H1 (cell line): Measurements from ENCODE around the gene RASGEF1C. TPM values are rescaled to one million over a fixed set of nuclear protein-coding genes. Genes with fewer than 3 reads are reported as not detected.

Experiments
- CTCF ChIA-PET: fragments of 300-600 bp; sonication (Branson Sonifier 250); formaldehyde crosslinking; loops from one replicate; lab custom pipeline; 2021; ENCODE audit not compliant: partially characterized antibody; lab: Charles Lee
- POLR2A ChIA-PET: fragments of 300-600 bp; sonication (Branson Sonifier 250); formaldehyde crosslinking; loops from one replicate; lab custom pipeline; 2021; ENCODE audit warnings: inconsistent platforms; ENCODE audit not compliant: partially characterized antibody; lab: Charles Lee
- DNase-seq, 2 experiments: peaks; one replicate each; pipeline versions ENCODE4 v3.0.0 to v3.0.0-alpha.2; 2010 to 2022; ENCODE audit warnings: low spot score in 2 of 2, low read depth in 1 of 2, mixed read lengths in 1 of 2
- FAIRE-seq: peaks from 2 replicates; lab custom pipeline; 2011; peaks lifted over from hg19 to GRCh38; lab: Jason Lieb, UNC
- H2AFZ ChIP-seq: 2 replicates; pipeline ENCODE4 v1.8.1; 2012; ENCODE audit warnings: low read length, inconsistent platforms
- H2AK5ac ChIP-seq: 2 replicates; pipeline ENCODE4 v1.6.1; 2013; ENCODE audit warnings: low read depth, low read length
- H2BK120ac ChIP-seq: replicated peaks from 2 replicates; pipeline ENCODE3; 2013; ENCODE audit warnings: low read depth, low read length, inconsistent platforms
- H2BK12ac ChIP-seq: 2 replicates; pipeline ENCODE4 v1.6.1; 2013; ENCODE audit warnings: low read depth, low read length
- H2BK15ac ChIP-seq: 2 replicates; pipeline ENCODE4 v1.6.1; 2013; ENCODE audit warnings: low read length
- H2BK20ac ChIP-seq: 2 replicates; pipeline ENCODE4 v1.6.1; 2013; ENCODE audit warnings: low read length
- H2BK5ac ChIP-seq: 2 replicates; pipeline ENCODE4 v1.6.1; 2013; ENCODE audit warnings: low read depth, low read length
- H3K14ac ChIP-seq: 2 replicates; pipeline ENCODE4 v1.6.1; 2013; ENCODE audit warnings: inconsistent platforms; ENCODE audit not compliant: insufficient read length
- H3K18ac ChIP-seq: 2 replicates; pipeline ENCODE4 v1.6.1; 2013; ENCODE audit warnings: low read length; ENCODE audit errors: extremely low read depth
- H3K23ac ChIP-seq: 2 replicates; pipeline ENCODE4 v1.6.1; 2013; ENCODE audit warnings: inconsistent platforms; ENCODE audit not compliant: insufficient read length
- H3K23me2 ChIP-seq: 2 replicates; pipeline ENCODE4 v1.6.1; 2013; ENCODE audit warnings: low read depth, low read length
- H3K27ac ChIP-seq: 2 replicates; pipeline ENCODE4 v1.6.1; 2011; ENCODE audit warnings: low read depth, low read length, inconsistent platforms
- H3K27me3 ChIP-seq, 4 experiments: replicated peaks in 1 of 4; 1 replicate in 1 of 4; 2 replicates in 3 of 4; pipeline versions ENCODE4 v1.6.1 to v1.8.1; 2011 to 2013; ENCODE audit warnings: low read length in 3 of 4, mild to moderate bottlenecking in 3 of 4, inconsistent platforms in 2 of 4, mixed read lengths in 2 of 4, moderate library complexity in 1 of 4; ENCODE audit not compliant: control insufficient read depth in 3 of 4, insufficient read depth in 3 of 4; ENCODE audit errors: extremely low read depth in 1 of 4
- H3K36me3 ChIP-seq, 4 experiments: 2 replicates each; pipeline versions ENCODE4 v1.6.1 to v1.8.1; 2011 to 2013; ENCODE audit warnings: mild to moderate bottlenecking in 4 of 4, low read length in 3 of 4, moderate library complexity in 2 of 4, control low read depth in 1 of 4, inconsistent platforms in 1 of 4; ENCODE audit not compliant: insufficient read depth in 4 of 4, control insufficient read depth in 2 of 4
- H3K4ac ChIP-seq: replicated peaks from 2 replicates; pipeline ENCODE3; 2013; ENCODE audit warnings: low read length, low read depth, mixed read lengths, inconsistent platforms; ENCODE audit not compliant: insufficient read length
- H3K4me1 ChIP-seq, 4 experiments: replicated peaks in 1 of 4; 1 replicate in 1 of 4; 2 replicates in 3 of 4; pipeline versions ENCODE4 v1.6.1 to v1.8.1; 2011 to 2013; ENCODE audit warnings: low read length in 3 of 4, inconsistent platforms in 2 of 4, mixed read lengths in 1 of 4; ENCODE audit not compliant: insufficient read depth in 4 of 4, control insufficient read depth in 3 of 4
- H3K4me2 ChIP-seq, 2 experiments: 2 replicates each; pipeline versions ENCODE4 v1.6.1 to v1.8.1; 2011 to 2013; ENCODE audit warnings: low read depth in 2 of 2, low read length in 2 of 2, control low read depth in 1 of 2, inconsistent platforms in 1 of 2, mild to moderate bottlenecking in 1 of 2; ENCODE audit not compliant: insufficient read depth in 1 of 2
- H3K4me3 ChIP-seq, 4 experiments: fragments of 200-600, 300-600 bp in 1 of 4; sonication (generic), shearing (Covaris generic), sonication (Bioruptor Twin) in 1 of 4; 2 replicates each; pipeline versions ENCODE4 v1.5.1 to v1.8.1; 2011 to 2016; ENCODE audit warnings: low read length in 4 of 4, low read depth in 3 of 4, control low read depth in 2 of 4, inconsistent platforms in 2 of 4, mild to moderate bottlenecking in 2 of 4, mixed read lengths in 1 of 4, moderate library complexity in 1 of 4; ENCODE audit not compliant: insufficient read depth in 2 of 4; ENCODE audit errors: extremely low read depth in 1 of 4
- H3K56ac ChIP-seq: replicated peaks from 2 replicates; pipeline ENCODE3; 2013; ENCODE audit warnings: low read depth, mild to moderate bottlenecking, mixed read lengths, low read length, inconsistent platforms; ENCODE audit not compliant: insufficient read length
- H3K79me1 ChIP-seq: 2 replicates; pipeline ENCODE4 v1.6.1; 2013; ENCODE audit warnings: low read depth, low read length, control low read depth
- H3K79me2 ChIP-seq, 2 experiments: 2 replicates each; pipeline versions ENCODE4 v1.6.1 to v1.8.1; 2012 to 2013; ENCODE audit warnings: low read length in 2 of 2, mild to moderate bottlenecking in 2 of 2, inconsistent platforms in 1 of 2; ENCODE audit not compliant: insufficient read depth in 2 of 2, control insufficient read depth in 1 of 2
- H3K9ac ChIP-seq, 4 experiments: replicated peaks in 1 of 4; 1 replicate in 1 of 4; 2 replicates in 3 of 4; pipeline versions ENCODE4 v1.6.1 to v1.8.1; 2011 to 2013; ENCODE audit warnings: low read depth in 3 of 4, low read length in 3 of 4, control low read depth in 2 of 4, mild to moderate bottlenecking in 2 of 4, moderate library complexity in 2 of 4, inconsistent platforms in 1 of 4; ENCODE audit errors: extremely low read depth in 1 of 4
- H3K9me3 ChIP-seq, 2 experiments: 2 replicates each; pipeline versions ENCODE4 v1.6.1 to v1.8.1; 2012 to 2013; ENCODE audit warnings: mild to moderate bottlenecking in 2 of 2, moderate library complexity in 2 of 2, control low read depth in 1 of 2, inconsistent platforms in 1 of 2, low read depth in 1 of 2, low read length in 1 of 2, mixed read lengths in 1 of 2; ENCODE audit not compliant: insufficient read depth in 2 of 2
- H4K20me1 ChIP-seq, 2 experiments: replicated peaks in 1 of 2; 2 replicates each; pipeline versions ENCODE3 to v1.8.1; 2011 to 2013; ENCODE audit warnings: inconsistent platforms in 2 of 2, low read length in 2 of 2, mild to moderate bottlenecking in 1 of 2; ENCODE audit not compliant: insufficient read depth in 2 of 2, control insufficient read depth in 1 of 2
- H4K5ac ChIP-seq: 2 replicates; pipeline ENCODE4 v1.6.1; 2013; ENCODE audit warnings: low read length, low read depth, mixed read lengths, inconsistent platforms; ENCODE audit not compliant: insufficient read length
- H4K8ac ChIP-seq: 2 replicates; pipeline ENCODE4 v1.8.0; 2013; ENCODE audit warnings: mild to moderate bottlenecking, moderate library complexity, low read length, inconsistent platforms; ENCODE audit not compliant: insufficient read depth; ENCODE audit errors: extremely low read depth
- H4K91ac ChIP-seq: replicated peaks from 2 replicates; pipeline ENCODE3; 2013; ENCODE audit warnings: low read length, mixed read lengths, inconsistent platforms; ENCODE audit not compliant: insufficient read length
- ATF3 ChIP-seq: IDR thresholded peaks from 2 replicates; pipeline ENCODE4 v1.6.1; 2011; ENCODE audit warnings: low read depth, mild to moderate bottlenecking, low read length; ENCODE audit not compliant: insufficient read depth
- BACH1 ChIP-seq: IDR thresholded peaks from 2 replicates; pipeline ENCODE4 v1.6.1; 2012; ENCODE audit warnings: low read length, improper control_type of control experiment
- CBX8 ChIP-seq: fragments of 300-800, 300-1000 bp; sonication (generic); IDR thresholded peaks from 2 replicates; pipeline ENCODE4 v1.7.1; 2016; ENCODE audit warnings: low read depth, low read length, borderline replicate concordance
- CEBPB ChIP-seq: IDR thresholded peaks from 2 replicates; pipeline ENCODE4 v1.6.1; 2012; ENCODE audit warnings: low read depth, low read length
- EZH2 ChIP-seq: fragments of 200-600 bp; sonication (generic); IDR thresholded peaks from 2 replicates; pipeline ENCODE4 v1.7.1; 2012; ENCODE audit warnings: low read depth, mild to moderate bottlenecking, moderate library complexity, low read length, inconsistent platforms; ENCODE audit not compliant: severe bottlenecking
- JUN ChIP-seq: IDR thresholded peaks from 2 replicates; pipeline ENCODE4 v1.6.1; 2011; ENCODE audit warnings: low read depth, mild to moderate bottlenecking, improper control_type of control experiment, low read length
- JUND ChIP-seq: IDR thresholded peaks from 2 replicates; pipeline ENCODE4 v1.6.1; 2011; ENCODE audit warnings: mild to moderate bottlenecking, improper control_type of control experiment, low read length
- NANOG ChIP-seq: IDR thresholded peaks from 2 replicates; pipeline ENCODE4 v1.6.1; 2011; ENCODE audit warnings: low read length, low read depth, mild to moderate bottlenecking, inconsistent platforms; ENCODE audit not compliant: insufficient read depth, poor library complexity, severe bottlenecking
- PHF8 ChIP-seq: fragments of 200-600 bp; sonication (generic); conservative IDR thresholded peaks from 2 replicates; pipeline ENCODE4 v1.7.1; 2012; ENCODE audit warnings: low read depth, mild to moderate bottlenecking, inconsistent platforms, low read length, moderate library complexity
- SP1 ChIP-seq: IDR thresholded peaks from 2 replicates; pipeline ENCODE4 v1.6.1; 2011; ENCODE audit warnings: low read depth, low read length
- SUZ12 ChIP-seq: fragments of 200-600 bp; sonication (generic); IDR thresholded peaks from 2 replicates; pipeline ENCODE4 v1.6.1; 2012; ENCODE audit warnings: mild to moderate bottlenecking, inconsistent platforms, low read length, moderate library complexity, mixed read lengths
- TCF12 ChIP-seq: IDR thresholded peaks from 2 replicates; pipeline ENCODE4 v1.6.1; 2011; ENCODE audit warnings: low read depth, mild to moderate bottlenecking, low read length
- YY1 ChIP-seq: IDR thresholded peaks from 2 replicates; pipeline ENCODE4 v1.6.1; 2011; ENCODE audit warnings: low read depth, mild to moderate bottlenecking, low read length
- ZNF274 ChIP-seq: IDR thresholded peaks from 2 replicates; pipeline ENCODE4 v1.7.0; 2012; ENCODE audit warnings: low read length, borderline replicate concordance; ENCODE audit errors: extremely low read depth
- WGBS, 2 experiments: shearing (Covaris generic) in 1 of 2; methylation state at CpG; one replicate each; pipeline versions ENCODE4 v1.1.6 to v1.1.7; 2013 to 2015; ENCODE audit warnings: low lambda C conversion rate in 2 of 2, mixed read lengths in 2 of 2, inconsistent platforms in 1 of 2, low coverage in 1 of 2, missing lambda C conversion rate in 1 of 2; ENCODE audit not compliant: insufficient replicate concordance in 2 of 2, insufficient coverage in 1 of 2, insufficient read length in 1 of 2; ENCODE audit errors: extremely low coverage in 1 of 2, missing lambda C conversion rate in 1 of 2; 5-methylcytosine and 5-hydroxymethylcytosine counted together
- polyA plus RNA-seq, 7 experiments: library from polyadenylated mRNA; depleted of rRNA in 3 of 7; stranded (reverse) in 5 of 7; unstranded in 2 of 7; fragments of >200 nt in 5 of 7; fragments of 200-250 nt in 2 of 7; gene quantifications; 1 replicate in 5 of 7; 2 replicates in 1 of 7; 4 replicates in 1 of 7; pipeline versions ENCODE4 v1.2.1 to v1.2.3, GENCODE V29; 2011 to 2013; ENCODE audit warnings: missing spikeins in 2 of 7, mixed read lengths in 2 of 7
- total RNA-seq: library from RNA; stranded (reverse); fragmentation: NEBNext Ultra II Directional; extraction: Animal tissue kit (Norgen Biotek cat#: 25700); gene quantifications from 2 replicates; pipeline ENCODE4 v1.2.1, GENCODE V29; 2021

RASGEF1C gene
- total and polyA plus RNA-seq, 2 of the 8 experiments (the other 6 are each of a cell fraction or from before 2014, with no cell fraction given): 0.26 to 0.61 TPM

GRCh38 chr5:180053061-180053602 lies 155.9 kb downstream of the RASGEF1C start:
- no peaks in the 10 kb centered on the region for H3K23me2 ChIP-seq
- H3K56ac ChIP-seq: no peak overlapping the region
- H3K4me1 ChIP-seq: peaks cover 10 to 31% (median 21%) of the 10 kb centered on the region in 4 experiments
- H3K9ac ChIP-seq: no peak overlapping the region; a peak in 1 of 7 replicates
- H2BK15ac ChIP-seq: no peak overlapping the region
- peaks cover 13% of the 10 kb centered on the region; the same call in 1 of the 2 replicates for H3K79me1 ChIP-seq
- ChIA-PET POLR2A (interaction anchor here (0.8 to 2.4 kb wide), 5 partner anchors 8 to 28 kb away, joined by 3 to 6 read pairs (median 3); partner anchors contain the start of gene RNF130), CTCF (interaction anchor here (0.8 to 1.3 kb wide), 6 partner anchors 14 to 191 kb away, joined by 3 to 4 read pairs (median 3); no protein-coding TSS in a partner anchor)
- H3K36me3 ChIP-seq: no peaks in the 10 kb centered on the region
- H4K5ac ChIP-seq: no peak overlapping the region
- no peak overlapping the region for H3K4me3 ChIP-seq
- WGBS, 2 experiments: 93% methylated on average over 8 of the region's 8 CpGs; no CpG with 5 or more reads in 1 of the 2 experiments
- no peak overlapping the region for H2BK120ac ChIP-seq
- no peak overlapping the region for H3K27ac ChIP-seq
- no peak overlapping the region for H2BK12ac ChIP-seq
- no peak for DNase-seq
- H2BK5ac ChIP-seq: no peak overlapping the region
- no peak overlapping the region for H2AFZ ChIP-seq
- H3K79me2 ChIP-seq: peaks cover 7 to 93% of the 10 kb centered on the region in 2 experiments
- H3K4ac ChIP-seq: no peak overlapping the region
- no peak overlapping the region for H4K8ac ChIP-seq
- H2BK20ac ChIP-seq: no peak overlapping the region
- no peak overlapping the region for H4K91ac ChIP-seq
- H3K4me2 ChIP-seq: no peak overlapping the region
- H3K27me3 ChIP-seq: no peaks in the 10 kb centered on the region
- no peak for FAIRE-seq
- H3K14ac ChIP-seq: no peak overlapping the region
- H2AK5ac ChIP-seq: no peak overlapping the region
- H3K9me3 ChIP-seq: no peaks in the 10 kb centered on the region
- no peak overlapping the region for H3K18ac ChIP-seq
- H3K23ac ChIP-seq: no peak overlapping the region
- peaks cover 10 to 26% of the 10 kb centered on the region in 2 experiments for H4K20me1 ChIP-seq
- TF ChIP-seq JUN: no peak
- no peak for TF ChIP-seq CBX8
- TF ChIP-seq CEBPB: no peak
- TF ChIP-seq BACH1: no peak
- TF ChIP-seq PHF8: no peak
- no peak for TF ChIP-seq ZNF274
- TF ChIP-seq YY1: no peak
- TF ChIP-seq JUND: no peak
- TF ChIP-seq ATF3: no peak
- no peak for TF ChIP-seq TCF12
- no peak for TF ChIP-seq EZH2
- TF ChIP-seq SUZ12: no peak
- no peak for TF ChIP-seq SP1
- no peak for TF ChIP-seq NANOG
